C4-2B (cell line): ENCODE measurements around the gene TTC6.
A peak's percentile ranks its signal among the peaks of the same experiment; 100 is the strongest.

Source experiments
- H3K27ac ChIP-seq: fragments of 450-650 bp; 2 replicates; pipeline ENCODE4 v1.5.1; 2017
- CTCF ChIP-seq: fragments of 450-650 bp; conservative IDR thresholded peaks from 2 replicates; pipeline ENCODE4 v1.5.1; 2017; ENCODE audit warnings: mild to moderate bottlenecking
- ZFX ChIP-seq: fragments of 450-650 bp; IDR thresholded peaks from 2 replicates; pipeline ENCODE4 v1.6.1; 2017

TTC6 gene

DNA sequence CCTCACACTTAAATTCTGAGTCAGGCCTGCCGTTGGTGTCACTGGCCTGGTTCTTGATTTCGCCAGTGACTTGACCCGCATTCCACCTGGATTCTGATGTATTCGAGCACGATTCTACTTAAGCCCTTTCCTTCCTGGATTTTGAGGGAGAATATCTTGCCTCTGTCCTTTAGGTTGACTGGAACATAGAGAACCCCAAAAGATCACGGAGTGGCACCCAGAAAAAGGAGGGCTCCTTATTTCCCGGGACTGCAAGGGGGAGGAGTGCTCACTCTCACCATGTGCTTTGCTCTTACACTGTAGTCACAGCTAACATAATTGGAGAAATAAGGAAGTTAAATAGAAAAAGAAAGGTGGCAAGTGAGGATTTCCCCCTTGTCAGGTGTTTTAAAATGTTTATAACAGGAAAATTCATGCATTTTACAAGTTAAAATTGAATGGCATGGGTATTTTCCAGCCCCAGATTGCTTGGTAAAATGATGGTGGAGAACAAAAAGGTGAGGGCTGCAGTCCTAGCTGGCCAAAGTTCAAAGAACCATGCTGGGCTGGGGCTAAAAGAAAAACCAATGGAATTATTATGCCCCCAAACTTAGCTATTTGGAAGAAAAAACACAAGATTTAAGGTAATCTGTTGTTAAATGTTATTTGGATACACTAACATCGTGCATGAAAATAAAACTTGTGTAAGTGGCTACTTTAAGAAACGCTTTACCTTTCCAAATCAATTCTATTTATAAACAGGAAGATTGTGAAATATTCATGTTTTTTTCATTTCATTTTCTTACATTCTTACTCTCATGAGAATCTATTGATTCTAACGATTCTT, 9.2 kb upstream of the TTC6 start:
- H3K27ac ChIP-seq: peak overlapping the region; percentile 50; the same call in 1 of the 2 replicates
- TF ChIP-seq ZFX: no peak
- TF ChIP-seq CTCF: no peak

GRCh38 chr14:37586797-37587130, 8.7 kb upstream of the TTC6 start:
- TF ChIP-seq CTCF: no peak
- no peak for TF ChIP-seq ZFX
- no peak overlapping the region for H3K27ac ChIP-seq

DNA sequence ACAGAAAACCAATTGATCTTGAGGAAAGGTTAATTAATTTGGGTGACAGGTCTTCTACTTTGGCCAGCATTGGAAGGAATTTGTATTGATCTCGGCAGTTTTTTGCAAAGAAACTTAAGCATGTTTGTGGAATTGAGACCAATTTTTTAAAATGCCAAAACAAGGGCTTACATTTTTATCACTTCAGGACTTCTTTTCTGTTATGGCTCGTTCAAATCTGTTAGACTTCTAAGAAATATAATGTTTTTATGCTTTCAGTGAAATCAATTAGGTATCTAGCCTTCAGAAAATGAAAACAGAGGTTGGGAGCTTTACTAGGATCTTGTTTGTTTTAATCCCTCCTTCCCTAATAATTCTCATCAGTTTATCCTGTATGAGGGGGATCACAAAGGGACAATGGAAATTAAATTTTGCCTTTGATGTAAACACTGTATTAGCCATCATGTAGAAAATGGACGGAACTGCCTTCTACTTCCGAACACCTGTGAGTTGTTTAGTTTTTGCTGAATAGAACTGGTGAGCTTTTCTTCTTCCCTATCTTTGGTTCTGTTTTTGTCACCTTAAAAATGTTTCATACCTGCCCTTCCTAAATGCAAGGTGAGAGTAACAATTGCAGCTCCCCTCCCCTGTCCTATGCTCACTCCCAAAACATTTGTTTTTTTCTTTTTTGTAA, 8.2 kb upstream of the TTC6 start:
- H3K27ac ChIP-seq: peak overlapping the region; percentile 76
- TF ChIP-seq CTCF (no peak), ZFX (no peak)

- peak overlapping the region; percentile 76 for H3K27ac ChIP-seq
- TF ChIP-seq ZFX: no peak
- TF ChIP-seq CTCF: no peak
Measured at GRCh38 chr14:37587881-37588666, 7.4 kb upstream of the TTC6 start.

DNA sequence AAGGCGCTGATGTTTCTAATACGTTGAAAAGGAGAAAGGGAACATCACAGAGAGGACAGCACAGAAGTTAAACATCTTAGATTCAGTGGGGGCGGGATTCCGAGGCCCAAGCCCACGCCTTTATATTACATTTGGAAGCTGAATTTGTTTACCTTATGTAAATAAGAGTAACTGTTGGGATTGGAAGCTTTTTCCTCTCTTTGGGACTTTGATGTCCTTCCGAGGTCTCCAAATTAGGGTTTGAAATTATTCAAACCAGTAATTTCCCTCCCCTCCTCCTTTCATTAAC, 6.8 kb upstream of the TTC6 start:
- peak overlapping the region; percentile 76 for H3K27ac ChIP-seq

DNA sequence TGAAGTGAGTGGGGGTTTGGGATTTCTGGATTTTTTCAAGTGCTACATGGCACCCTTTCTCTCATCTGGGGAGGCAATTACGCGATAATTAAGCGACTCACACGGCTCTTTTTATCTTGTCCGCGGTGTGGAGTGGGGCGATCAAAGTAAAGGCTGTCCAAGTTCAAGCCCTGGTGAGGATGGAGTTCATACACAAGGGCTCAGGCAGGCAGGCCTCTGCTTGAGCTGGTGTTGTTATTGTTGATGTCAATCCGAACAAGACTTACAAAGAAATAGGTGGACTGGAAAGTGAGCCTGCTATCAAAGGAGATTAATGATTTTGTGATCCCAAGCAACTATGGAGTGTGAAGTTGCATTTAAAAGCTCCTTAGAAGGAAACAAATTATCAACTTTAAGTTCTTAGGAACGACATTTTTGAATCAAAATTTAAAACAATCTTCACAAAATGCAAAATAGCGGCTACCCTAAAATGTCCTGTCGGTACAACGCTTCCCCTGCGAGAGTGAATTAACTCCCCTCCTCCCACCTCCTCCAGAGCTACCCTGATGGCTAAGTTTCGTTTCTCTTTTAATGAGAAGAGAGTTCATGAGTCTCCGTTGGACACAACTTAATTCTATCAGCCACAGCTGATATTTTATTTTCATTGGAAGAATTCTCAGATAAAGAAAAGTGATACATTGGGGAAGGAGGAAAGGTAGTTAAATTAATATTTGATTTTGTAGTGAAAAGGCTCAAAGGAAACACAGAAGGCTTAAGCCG, 6.3 kb upstream of the TTC6 start:
- H3K27ac ChIP-seq: peak overlapping the region; percentile 76
- no peak for TF ChIP-seq CTCF
- TF ChIP-seq ZFX: no peak

More for the DNA sequence above, 6.8 kb upstream of the TTC6 start:
- TF ChIP-seq CTCF: no peak
- no peak for TF ChIP-seq ZFX
